HCT116 (cell line): ENCODE data around the gene CD247. TPM values are rescaled to one million over a fixed set of nuclear protein-coding genes. Genes with fewer than 3 reads are reported as not detected.

ENCODE experiments used
- ATAC-seq: fragments of 200-7000 bp; cut with Tn5 transposase; 2 replicates; pipeline ENCODE4 v1.9.1; 2020; ENCODE audit warnings: mild to moderate bottlenecking, moderate library complexity
- BruUV-seq: library from RNA; stranded (reverse); fragments of 400-500 nt; replicated peaks from 2 replicates; lab custom pipeline; 2021; lab: Mats Ljungman, UMichigan
- CTCF ChIA-PET: fragments of 300-600 bp; sonication (Branson Sonifier 250); formaldehyde crosslinking; loops from one replicate; lab custom pipeline; 2021; ENCODE audit warnings: antibody characterized with exemption; lab: Charles Lee
- POLR2A ChIA-PET: fragments of 300-600, 350-600 bp; sonication (Branson Sonifier 250); formaldehyde crosslinking; loops from one replicate; lab custom pipeline; 2021; ENCODE audit warnings: antibody characterized with exemption; lab: Charles Lee
- RAD21 ChIA-PET, 2 experiments: fragments of 300-600 bp; sonication (Branson Sonifier 250); formaldehyde crosslinking; loops; one replicate each; lab custom pipeline; 2023; ENCODE audit warnings: low total read pairs in 2 of 2; ENCODE audit not compliant: uncharacterized antibody in 2 of 2, unreplicated experiment in 2 of 2, low non-redundant PET in 1 of 2; lab: Charles Lee
- DNase-seq: peaks from one replicate; pipeline ENCODE4 v3.0.0-alpha.2; 2010; ENCODE audit warnings: low read depth, low spot score
- H2AFZ ChIP-seq: fragments of 200-600 bp; shearing (Covaris generic), sonication (generic); 2 replicates; pipeline ENCODE4 v1.6.1; 2017; ENCODE audit warnings: low read depth, mixed run types, mixed read lengths, antibody characterized with exemption, low read length; ENCODE audit not compliant: poor library complexity, severe bottlenecking
- H3K27ac ChIP-seq: 2 replicates; pipeline ENCODE4 v1.5.1; 2012; ENCODE audit warnings: low read depth, low read length
- H3K27me3 ChIP-seq: fragments of 200-600 bp; sonication (generic); 2 replicates; pipeline ENCODE4 v1.6.1; 2016; ENCODE audit warnings: mixed run types, low read length, mixed read lengths; ENCODE audit not compliant: insufficient read depth
- H3K36me3 ChIP-seq, 2 experiments: fragments of 200-500 bp in 1 of 2; fragments of 200-600 bp in 1 of 2; sonication (Bioruptor generic) in 1 of 2; sonication (generic) in 1 of 2; 2 replicates each; pipeline versions ENCODE4 v1.5.1 to v1.6.1; 2014 to 2016; ENCODE audit warnings: low read length in 2 of 2, inconsistent platforms in 1 of 2, mixed read lengths in 1 of 2, mixed run types in 1 of 2; ENCODE audit not compliant: insufficient read depth in 2 of 2, control insufficient read depth in 1 of 2
- H3K4me1 ChIP-seq, 2 experiments: fragments of 200-600 bp in 1 of 2; sonication (generic) in 1 of 2; 2 replicates each; pipeline versions ENCODE4 v1.5.1 to v1.6.1; 2012 to 2017; ENCODE audit warnings: low read length in 2 of 2, inconsistent platforms in 1 of 2, mild to moderate bottlenecking in 1 of 2, mixed read lengths in 1 of 2, mixed run types in 1 of 2, moderate library complexity in 1 of 2; ENCODE audit not compliant: insufficient read depth in 2 of 2, control insufficient read depth in 1 of 2
- H3K4me2 ChIP-seq: fragments of 200-600 bp; sonication (generic); 2 replicates; pipeline ENCODE4 v1.6.1; 2017; ENCODE audit warnings: mixed run types, low read length, mixed read lengths
- H3K4me3 ChIP-seq, 2 experiments: fragments of 200-600 bp in 1 of 2; sonication (generic) in 1 of 2; replicated peaks in 1 of 2; 2 replicates each; pipeline ENCODE4 v1.5.1; 2011 to 2016; ENCODE audit warnings: low read length in 2 of 2, control low read depth in 1 of 2, low read depth in 1 of 2, mild to moderate bottlenecking in 1 of 2, mixed read lengths in 1 of 2, mixed run types in 1 of 2
- H3K79me2 ChIP-seq: fragments of 200-600 bp; sonication (generic); 2 replicates; pipeline ENCODE4 v1.6.1; 2017; ENCODE audit warnings: mild to moderate bottlenecking, mixed run types, low read length, moderate library complexity, mixed read lengths; ENCODE audit not compliant: insufficient read depth
- H3K9ac ChIP-seq: fragments of 200-600 bp; sonication (generic); 2 replicates; pipeline ENCODE4 v1.6.1; 2016; ENCODE audit warnings: low read length, mixed read lengths
- H3K9me2 ChIP-seq: fragments of 200-600 bp; sonication (generic), shearing (Covaris generic); 2 replicates; pipeline ENCODE4 v1.6.1; 2017; ENCODE audit warnings: mixed run types, mild to moderate bottlenecking, moderate library complexity; ENCODE audit not compliant: insufficient read depth
- H3K9me3 ChIP-seq, 2 experiments: fragments of 200-500 bp in 1 of 2; fragments of 200-600 bp in 1 of 2; sonication (Bioruptor generic) in 1 of 2; sonication (generic) in 1 of 2; 2 replicates each; pipeline ENCODE4 v1.6.1; 2014 to 2017; ENCODE audit warnings: low read length in 2 of 2, mixed read lengths in 2 of 2, inconsistent platforms in 1 of 2, low read depth in 1 of 2, mild to moderate bottlenecking in 1 of 2, mixed run types in 1 of 2, moderate library complexity in 1 of 2; ENCODE audit not compliant: control insufficient read depth in 1 of 2, insufficient read depth in 1 of 2
- H4K20me1 ChIP-seq: fragments of 200-600 bp; sonication (generic), shearing (Covaris generic); 2 replicates; pipeline ENCODE4 v1.6.1; 2017; ENCODE audit warnings: mixed run types, mild to moderate bottlenecking, moderate library complexity; ENCODE audit not compliant: insufficient read depth
- CBX3 ChIP-seq: IDR thresholded peaks from 2 replicates; pipeline ENCODE4 v1.6.1; 2012; ENCODE audit warnings: low read depth
- CEBPB ChIP-seq: IDR thresholded peaks from 2 replicates; pipeline ENCODE4 v1.6.1; 2012; ENCODE audit warnings: low read depth
- EGR1 ChIP-seq: IDR thresholded peaks from 2 replicates; pipeline ENCODE4 v1.6.1; 2012; ENCODE audit warnings: low read depth
- EZH2 ChIP-seq: fragments of 200-600 bp; sonication (generic); IDR thresholded peaks from 2 replicates; pipeline ENCODE4 v1.6.1; 2017; ENCODE audit warnings: antibody characterized with exemption, mixed run types
- FOSL1 ChIP-seq: IDR thresholded peaks from 2 replicates; pipeline ENCODE4 v1.6.1; 2012; ENCODE audit warnings: low read depth
- JUND ChIP-seq: IDR thresholded peaks from 2 replicates; pipeline ENCODE4 v1.6.1; 2012
- POLR2A ChIP-seq: IDR thresholded peaks from 2 replicates; pipeline ENCODE4 v1.7.0; 2011; ENCODE audit warnings: borderline replicate concordance; ENCODE audit not compliant: insufficient read depth, insufficient read length; ENCODE audit errors: extremely low read depth
- POLR2AphosphoS5 ChIP-seq: IDR thresholded peaks from 2 replicates; pipeline ENCODE4 v1.6.1; 2011; ENCODE audit warnings: mild to moderate bottlenecking, low read depth, low read length, moderate library complexity
- RAD21 ChIP-seq: IDR thresholded peaks from 2 replicates; pipeline ENCODE4 v1.6.1; 2012; ENCODE audit warnings: low read depth, mild to moderate bottlenecking
- SIN3A ChIP-seq: IDR thresholded peaks from 2 replicates; pipeline ENCODE4 v1.6.1; 2012; ENCODE audit warnings: low read depth
- SRF ChIP-seq: IDR thresholded peaks from 2 replicates; pipeline ENCODE4 v1.6.1; 2012; ENCODE audit warnings: low read depth
- intact Hi-C: fragments of 100-400 bp; cut with micrococcal nuclease; formaldehyde crosslinking; loops from 2 replicates; pipeline ENCODE4 v1.10.0; 2022
- total RNA-seq: library from RNA; stranded (reverse); gene quantifications from one replicate; pipeline ENCODE4 v1.2.1, GENCODE V29; 2021; ENCODE audit not compliant: unreplicated experiment
- TF ChIP-seq, protein P1 (sequence below): IDR thresholded peaks from 2 replicates; pipeline ENCODE4 v1.6.1; 2012; ENCODE audit warnings: low read depth
- TF ChIP-seq, protein P2 (sequence below): IDR thresholded peaks from 2 replicates; pipeline ENCODE4 v1.6.1; 2012
- TF ChIP-seq, protein P3 (sequence below): IDR thresholded peaks from 2 replicates; pipeline ENCODE4 v1.6.1; 2012

Gene CD247
- total RNA-seq, 1 experiment from 2014 or later = 0.57 TPM

DNA sequence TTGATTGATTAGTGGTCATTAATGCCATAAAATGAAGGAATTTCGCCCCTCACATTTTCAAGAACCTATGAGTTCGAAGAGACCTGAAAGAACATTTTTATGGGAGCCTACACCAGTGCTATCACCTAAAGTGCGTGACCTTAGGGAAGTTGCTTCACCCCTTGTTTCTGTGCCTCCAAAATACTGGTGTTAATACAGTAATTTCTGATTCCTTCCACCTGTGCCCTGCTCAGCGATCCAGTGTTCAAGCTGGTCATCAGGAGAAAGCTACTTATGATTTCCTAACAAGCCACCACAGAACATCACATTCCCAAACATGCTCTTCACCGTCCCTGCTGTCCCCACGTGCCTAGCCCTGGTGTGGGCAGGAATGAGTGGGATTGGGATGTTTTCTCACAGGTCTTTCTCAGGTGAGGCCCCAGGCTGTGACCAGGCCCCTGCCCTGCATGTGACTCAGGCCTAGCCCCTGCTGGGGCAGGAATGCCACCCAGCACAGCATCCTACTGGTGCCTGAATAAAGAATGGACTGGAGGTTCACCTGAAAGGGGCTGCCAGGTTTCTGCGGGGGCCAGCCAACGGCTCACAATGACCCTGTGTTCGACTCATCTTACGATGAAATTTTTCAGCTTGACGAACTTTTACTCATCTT is 60.3 kb downstream of the CD247 start:
- H3K36me3 ChIP-seq = no peaks in the 10 kb centered on the region
- no peak overlapping the region for H3K9ac ChIP-seq
- H3K4me1 ChIP-seq = peaks cover 3 to 16% of the 10 kb centered on the region in 2 experiments; a peak in 2 of 4 replicates
- H3K27me3 ChIP-seq = no peaks in the 10 kb centered on the region
- TF ChIP-seq POLR2AphosphoS5 (no peak), EGR1 (no peak), EZH2 (no peak), SIN3A (no peak), SRF (no peak), FOSL1 (no peak), RAD21 (no peak), CBX3 (no peak), JUND (no peak), CEBPB (no peak), POLR2A (no peak)
- TF ChIP-seq, protein P1, sequence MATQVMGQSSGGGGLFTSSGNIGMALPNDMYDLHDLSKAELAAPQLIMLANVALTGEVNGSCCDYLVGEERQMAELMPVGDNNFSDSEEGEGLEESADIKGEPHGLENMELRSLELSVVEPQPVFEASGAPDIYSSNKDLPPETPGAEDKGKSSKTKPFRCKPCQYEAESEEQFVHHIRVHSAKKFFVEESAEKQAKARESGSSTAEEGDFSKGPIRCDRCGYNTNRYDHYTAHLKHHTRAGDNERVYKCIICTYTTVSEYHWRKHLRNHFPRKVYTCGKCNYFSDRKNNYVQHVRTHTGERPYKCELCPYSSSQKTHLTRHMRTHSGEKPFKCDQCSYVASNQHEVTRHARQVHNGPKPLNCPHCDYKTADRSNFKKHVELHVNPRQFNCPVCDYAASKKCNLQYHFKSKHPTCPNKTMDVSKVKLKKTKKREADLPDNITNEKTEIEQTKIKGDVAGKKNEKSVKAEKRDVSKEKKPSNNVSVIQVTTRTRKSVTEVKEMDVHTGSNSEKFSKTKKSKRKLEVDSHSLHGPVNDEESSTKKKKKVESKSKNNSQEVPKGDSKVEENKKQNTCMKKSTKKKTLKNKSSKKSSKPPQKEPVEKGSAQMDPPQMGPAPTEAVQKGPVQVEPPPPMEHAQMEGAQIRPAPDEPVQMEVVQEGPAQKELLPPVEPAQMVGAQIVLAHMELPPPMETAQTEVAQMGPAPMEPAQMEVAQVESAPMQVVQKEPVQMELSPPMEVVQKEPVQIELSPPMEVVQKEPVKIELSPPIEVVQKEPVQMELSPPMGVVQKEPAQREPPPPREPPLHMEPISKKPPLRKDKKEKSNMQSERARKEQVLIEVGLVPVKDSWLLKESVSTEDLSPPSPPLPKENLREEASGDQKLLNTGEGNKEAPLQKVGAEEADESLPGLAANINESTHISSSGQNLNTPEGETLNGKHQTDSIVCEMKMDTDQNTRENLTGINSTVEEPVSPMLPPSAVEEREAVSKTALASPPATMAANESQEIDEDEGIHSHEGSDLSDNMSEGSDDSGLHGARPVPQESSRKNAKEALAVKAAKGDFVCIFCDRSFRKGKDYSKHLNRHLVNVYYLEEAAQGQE = no peak
- TF ChIP-seq, protein P2, sequence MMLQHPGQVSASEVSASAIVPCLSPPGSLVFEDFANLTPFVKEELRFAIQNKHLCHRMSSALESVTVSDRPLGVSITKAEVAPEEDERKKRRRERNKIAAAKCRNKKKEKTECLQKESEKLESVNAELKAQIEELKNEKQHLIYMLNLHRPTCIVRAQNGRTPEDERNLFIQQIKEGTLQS = no peak
- TF ChIP-seq, protein P3, sequence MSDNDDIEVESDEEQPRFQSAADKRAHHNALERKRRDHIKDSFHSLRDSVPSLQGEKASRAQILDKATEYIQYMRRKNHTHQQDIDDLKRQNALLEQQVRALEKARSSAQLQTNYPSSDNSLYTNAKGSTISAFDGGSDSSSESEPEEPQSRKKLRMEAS = no peak
- H3K4me3 ChIP-seq = no peak overlapping the region
- ATAC-seq (no peak), DNase-seq (no peak)
- H3K79me2 ChIP-seq = no peaks in the 10 kb centered on the region
- intact Hi-C loops = no loop called here
- no peaks in the 10 kb centered on the region for H3K9me2 ChIP-seq
- no peak overlapping the region for H2AFZ ChIP-seq
- no peaks in the 10 kb centered on the region for H4K20me1 ChIP-seq
- CTCF ChIA-PET = no interaction called here
- no peaks in the 10 kb centered on the region for H3K9me3 ChIP-seq
- POLR2A ChIA-PET = no interaction called here
- RAD21 ChIA-PET = no interaction called here
- no peak overlapping the region for H3K27ac ChIP-seq
- no peak overlapping the region for H3K4me2 ChIP-seq
- BruUV-seq = no TSS peak
